Left colon (tissue), 2 donors: Measurements from ENCODE around the gene IL1RAP. TPM values are rescaled to one million over a fixed set of nuclear protein-coding genes. Genes with fewer than 3 reads are reported as not detected.

ENCODE experiments used
- ATAC-seq: fragments of 200-7000 bp; cut with Tn5 transposase; one replicate; pipeline ENCODE4 v1.9.1; 2020; ENCODE audit warnings: mild to moderate bottlenecking, moderate library complexity
- DNase-seq, 2 donors: peaks; one replicate each; pipeline ENCODE4 v3.0.0-alpha.2; 2020
- intact Hi-C, 2 donors: fragments of 100-400 bp; cut with DNase I in 1 of 2; cut with micrococcal nuclease in 1 of 2; formaldehyde crosslinking; loops; one replicate each; pipeline versions ENCODE4 v1.11.2 to v1.14.0; 2022; cut with DNase I, micrococcal nuclease
- total RNA-seq, 2 donors: library from RNA; stranded (reverse); fragmentation: NEBNext Ultra II Directional; extraction: Animal tissue kit (Norgen Biotek cat#: 25700); gene quantifications; one replicate each; pipeline ENCODE4 v1.2.1, GENCODE V29; 2021
- donor health status: DM: no; HTN: no; CAD: no.
- donor health status: DM: yes; HTN: yes; CAD: no.

The IL1RAP gene
- total RNA-seq, 2 donors from 2014 or later = 4.9 to 6.1 TPM

DNA sequence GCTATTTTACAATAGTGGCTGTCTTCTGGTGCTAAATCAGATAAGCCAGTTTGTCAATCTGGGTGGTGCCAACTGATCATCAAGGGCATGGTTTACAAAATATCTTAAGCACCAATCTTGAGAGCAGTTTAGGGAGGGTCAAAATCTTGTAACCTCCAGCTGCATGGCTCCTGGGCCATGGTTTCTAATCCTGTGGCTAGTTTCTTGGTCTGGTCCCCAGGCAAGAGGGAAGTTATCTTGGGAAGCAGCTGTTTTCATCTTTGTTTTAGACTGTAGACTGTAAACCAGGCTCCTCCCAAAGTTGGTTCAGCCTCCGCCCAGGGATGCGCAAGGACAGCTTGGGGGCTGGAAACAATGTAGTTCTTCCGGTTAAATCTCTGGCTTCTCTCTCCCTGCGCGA lies 166.8 kb downstream of the IL1RAP start:
- intact Hi-C loops = no loop called here
- no peak for ATAC-seq
- DNase-seq = no peak

GRCh38 chr3:190684776-190685175 lies 170.9 kb downstream of the IL1RAP start:
- ATAC-seq = no peak
- intact Hi-C loops = no loop called here
- no peak for DNase-seq

DNA sequence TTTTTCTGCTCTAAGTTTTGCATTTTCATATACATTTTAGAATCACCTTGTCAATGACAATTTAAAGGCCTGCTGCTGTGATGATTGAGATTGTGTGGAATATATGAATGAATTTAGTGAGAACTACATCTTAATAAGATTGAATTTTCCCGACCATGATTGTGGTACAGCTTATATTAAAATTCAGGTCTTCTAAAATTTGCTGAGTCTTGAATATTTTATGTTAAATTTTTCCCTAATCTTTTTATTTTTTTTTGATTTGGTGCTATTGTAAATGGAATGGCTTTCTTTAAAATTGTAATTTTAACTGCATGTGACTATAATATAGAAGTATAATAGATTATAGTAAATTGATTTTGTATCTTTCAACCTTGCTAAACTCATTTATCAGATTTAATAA lies 172.1 kb downstream of the IL1RAP start:
- intact Hi-C loops = no loop called here
- ATAC-seq = no peak
- no peak for DNase-seq

- no peak for DNase-seq
- ATAC-seq = no peak
- intact Hi-C loops = no loop called here
Observed at GRCh38 chr3:190690246-190690645, 176.4 kb downstream of the IL1RAP start.

GRCh38 chr3:190692256-190692655 lies 178.4 kb downstream of the IL1RAP start:
- ATAC-seq = no peak
- DNase-seq = no peak
- intact Hi-C loops = no loop called here

DNA sequence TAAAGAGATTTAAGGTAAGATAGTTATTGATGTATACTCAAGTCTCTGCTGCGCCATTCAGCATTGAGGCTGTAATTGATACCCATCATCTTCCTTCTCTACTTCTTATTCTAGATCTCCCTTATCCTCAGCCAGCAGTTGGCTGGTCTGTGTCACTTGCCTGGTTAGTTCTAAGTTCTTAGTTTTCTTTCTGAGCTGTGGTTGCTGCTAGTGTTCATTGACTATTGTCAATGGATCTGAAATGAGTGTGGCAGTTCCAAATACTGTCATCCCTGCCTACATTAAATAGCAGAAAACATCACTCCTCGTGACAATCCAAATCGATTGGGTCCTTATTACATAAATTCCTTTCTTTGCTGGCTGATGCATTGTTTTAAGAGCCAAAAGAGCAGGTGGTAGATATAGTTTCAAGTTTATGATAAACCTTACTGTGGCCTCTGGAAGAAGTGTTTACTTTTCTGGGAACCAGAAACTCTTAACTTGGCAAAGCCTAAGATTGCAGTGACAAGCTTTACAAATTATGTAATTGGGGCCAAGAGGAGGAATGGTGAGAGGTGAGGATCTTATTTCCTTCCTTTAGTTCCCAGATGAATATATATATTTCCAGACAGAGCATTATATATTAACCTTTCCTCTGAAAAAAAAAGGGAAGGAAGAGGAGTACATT lies 180.6 kb downstream of the IL1RAP start:
- no peak for DNase-seq

GRCh38 chr3:190695225-190695624 lies 181.3 kb downstream of the IL1RAP start:
- DNase-seq (no peak), ATAC-seq (no peak)
- intact Hi-C loops = no loop called here

More for the DNA sequence above, 180.6 kb downstream of the IL1RAP start:
- peak; percentile 49 for ATAC-seq
- intact Hi-C loops = no loop called here

DNA sequence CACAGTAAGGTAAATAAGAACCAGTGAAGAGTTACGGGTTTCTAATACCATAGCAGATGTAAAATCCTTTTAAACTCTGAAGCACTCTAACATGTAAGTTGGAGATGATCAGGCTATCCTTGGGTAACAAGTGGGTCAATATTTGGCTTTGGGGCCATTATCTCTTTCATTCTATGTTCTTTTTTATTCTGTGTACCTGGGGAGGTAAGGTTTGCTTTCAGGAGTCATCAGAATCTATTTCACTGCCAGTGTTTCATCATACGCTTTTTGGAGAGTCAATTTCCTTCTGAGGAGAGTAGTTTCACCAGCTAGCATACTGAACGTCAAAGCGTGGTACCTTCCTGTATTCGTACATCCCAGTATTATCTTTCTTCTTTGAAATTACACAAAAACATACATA lies 182.1 kb downstream of the IL1RAP start:
- no peak for ATAC-seq
- DNase-seq = no peak
- intact Hi-C loops = no loop called here

GRCh38 chr3:190696777-190697501 lies 183.1 kb downstream of the IL1RAP start:
- DNase-seq = peak in 1 of 2 donors; percentile 7
- intact Hi-C loops = no loop called here
- no peak for ATAC-seq

DNA sequence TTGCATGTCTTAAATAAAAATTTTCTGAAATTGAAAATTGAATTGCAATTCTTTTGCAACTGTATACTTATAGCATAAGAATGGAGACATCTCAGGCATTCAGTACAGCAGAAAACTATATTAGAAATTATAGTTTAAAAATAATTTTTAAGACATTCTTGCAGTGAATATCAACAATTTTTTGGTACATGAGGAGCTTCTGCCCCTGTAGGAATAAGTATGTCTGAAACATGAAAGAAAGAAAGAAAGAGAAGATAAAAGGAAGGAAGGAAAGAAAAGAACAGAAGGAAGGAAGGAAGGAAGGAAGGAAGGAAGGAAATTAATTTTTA lies 183.6 kb downstream of the IL1RAP start:
- DNase-seq (no peak), ATAC-seq (no peak)
- intact Hi-C loops = no loop called here

DNA sequence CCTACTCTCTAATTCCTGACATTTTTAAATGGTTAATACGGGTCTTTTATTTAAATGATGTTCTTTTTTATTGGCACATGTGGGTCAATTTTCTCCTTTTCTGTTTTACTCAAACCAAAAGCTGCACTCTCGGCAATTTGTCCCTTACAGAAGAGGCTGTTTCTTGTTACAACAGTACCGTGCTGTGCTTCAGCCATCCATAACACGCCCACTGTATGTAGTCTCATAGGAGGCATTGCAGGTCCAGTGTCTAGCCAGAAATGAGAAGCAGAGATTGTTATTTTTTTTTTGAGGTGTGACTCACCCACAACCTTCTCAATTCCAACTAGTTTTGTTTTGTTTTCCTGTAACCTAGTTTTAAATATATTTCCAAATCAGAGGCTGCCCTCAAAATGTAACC lies 184.0 kb downstream of the IL1RAP start:
- intact Hi-C loops = no loop called here
- DNase-seq (no peak), ATAC-seq (no peak)

DNA sequence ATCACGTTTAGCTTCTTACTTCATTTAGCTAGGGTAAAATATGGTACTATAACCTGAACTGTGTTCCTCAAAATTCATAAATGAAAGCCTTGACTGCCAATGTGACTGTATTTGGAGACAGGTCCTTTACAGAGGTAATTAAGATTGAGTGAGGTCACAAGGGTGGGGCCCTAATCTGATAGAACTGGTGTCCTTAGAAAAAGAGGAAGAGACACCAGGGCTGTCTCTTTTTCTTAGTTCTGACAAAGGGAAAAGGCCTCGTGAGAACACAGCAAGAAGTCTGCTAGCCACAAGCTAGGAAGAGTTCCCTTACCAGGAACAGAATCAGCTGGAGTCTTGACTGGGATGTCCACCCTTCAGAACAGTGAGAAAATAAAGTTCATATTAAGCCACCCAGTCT lies 185.9 kb downstream of the IL1RAP start:
- peak; percentile 31 for ATAC-seq
- intact Hi-C loops = loop anchor here in 1 of 2 donors (5.0 kb wide), 1 partner anchor 353 kb away; no protein-coding TSS in a partner anchor

DNA sequence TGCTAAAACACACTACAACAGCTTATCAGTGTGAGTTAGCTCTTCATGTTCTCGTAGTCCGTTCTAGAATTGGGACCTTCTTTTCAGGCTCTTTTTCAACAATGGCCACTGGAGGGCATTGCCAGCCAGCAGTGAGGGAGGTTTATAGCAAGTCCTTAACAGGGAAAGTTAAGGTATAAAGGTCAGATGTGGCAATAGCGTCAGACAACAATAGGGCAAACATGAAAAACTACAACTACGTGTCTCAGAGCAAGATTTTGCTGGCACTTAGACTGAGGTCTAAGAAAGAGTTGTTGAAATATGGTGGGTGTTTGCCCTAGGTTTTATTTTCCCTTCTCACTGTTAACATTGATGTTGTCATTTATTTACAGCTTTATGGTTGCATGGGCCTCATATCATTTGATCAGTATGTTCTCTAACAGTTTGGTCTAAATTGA lies 187.2 kb downstream of the IL1RAP start:
- intact Hi-C loops = loop anchor here in 1 of 2 donors (5.0 kb wide), 1 partner anchor 351 kb away; no protein-coding TSS in a partner anchor
- ATAC-seq (peak; percentile 100), DNase-seq (peak; percentile 27 to 28)

More for the DNA sequence above, 185.9 kb downstream of the IL1RAP start:
- no peak for DNase-seq

DNA sequence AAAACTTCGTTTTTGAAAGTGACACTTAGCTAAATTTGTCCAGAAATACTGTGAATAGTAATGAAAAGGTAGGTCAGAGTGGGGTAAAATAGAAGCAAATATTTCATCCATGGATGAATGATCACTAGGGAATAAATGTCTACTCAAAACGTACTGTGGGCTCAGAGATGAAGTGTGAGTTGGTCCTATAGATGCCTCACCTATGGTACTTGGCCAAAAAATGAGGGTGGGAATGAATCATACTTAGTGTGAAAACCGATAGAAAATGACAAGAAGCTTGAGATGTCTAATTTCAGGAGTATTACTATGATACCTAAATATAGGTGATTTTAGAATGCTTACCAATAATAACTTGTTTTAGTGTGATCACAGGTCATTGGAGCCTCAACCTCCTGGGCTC lies 192.7 kb downstream of the IL1RAP start:
- intact Hi-C loops = no loop called here
- DNase-seq = no peak
- ATAC-seq = no peak

Other genes with a start within 250 kb of the IL1RAP start
- 1 to 10 TPM in 1 of 2 donors, under 1 TPM in 1; 0.59 to 2.6 TPM for gene CLDN1, start 191.6 kb upstream of the IL1RAP start, total RNA-seq
- gene CLDN16, start 125.9 kb upstream of the IL1RAP start, total RNA-seq = under 1 TPM in 1 of 2 donors, not detected in 1; 0.09 TPM
- not detected for gene TMEM207, start 64.2 kb upstream of the IL1RAP start, total RNA-seq